Ovary (tissue), 3 donors: Measurements from ENCODE around the gene NDST1.

ENCODE experiments used
- CTCF ChIP-seq, 3 donors: fragments of 450-650 bp in 2 of 3; fragments of 200-600 bp in 1 of 3; IDR thresholded peaks; one replicate each; pipeline versions ENCODE4 v1.5.1 to v1.8.0; 2016 to 2022; ENCODE audit warnings: antibody characterized with exemption in 3 of 3, mild to moderate bottlenecking in 1 of 3
- EP300 ChIP-seq: sonication (generic); formaldehyde crosslinking; IDR thresholded peaks from one replicate; pipeline ENCODE4 v1.6.1; 2017; ENCODE audit warnings: antibody characterized with exemption
- POLR2A ChIP-seq: fragments of 450-650 bp; IDR thresholded peaks from one replicate; pipeline ENCODE4 v1.6.1; 2017; ENCODE audit warnings: antibody characterized with exemption, mild to moderate bottlenecking, moderate library complexity
- donor health status: DM: no; HTN: no; CAD: no.

GRCh38 chr5:150490296-150490669 lies 17.6 kb upstream of the NDST1 start:
- TF ChIP-seq CTCF (IDR thresholded peaks at IDR 0.05): no peak
- TF ChIP-seq POLR2A: no peak
- TF ChIP-seq EP300: no peak
